ENCODE data around the gene FAM180B.

- TF ChIP-seq POLR2AphosphoS5 (IDR thresholded peaks at IDR 0.05; ENCODE audit: borderline replicate concordance, low read depth, low read length) (no peak), EZH2 (IDR thresholded peaks at IDR 0.05) (no peak)
Measured at GRCh38 chr11:47591764-47592163, 5.3 kb downstream of the FAM180B start.
